ENCODE results near the gene WNK2.

The WNK2 gene

GRCh38 chr9:93254806-93255493, 71.0 kb downstream of the WNK2 start:
- H3K27me3 ChIP-seq (replicated peaks; ENCODE audit: control insufficient read depth, insufficient read depth, low read length, poor library complexity, severe bottlenecking), result no peaks in the 10 kb centered on the region
- no peaks in the 10 kb centered on the region for H3K36me3 ChIP-seq (ENCODE audit: control insufficient read depth, insufficient read depth, low read length)
- no peaks in the 10 kb centered on the region for H3K9me3 ChIP-seq (ENCODE audit: control insufficient read depth, low read length)
- no peak overlapping the region for H3K4me3 ChIP-seq (ENCODE audit: insufficient read depth, low read depth, low read length, poor library complexity, severe bottlenecking)
- DNase-seq, result no peak
- no peaks in the 10 kb centered on the region for H3K4me1 ChIP-seq (ENCODE audit: control insufficient read depth, insufficient read depth, low read length, poor library complexity, severe bottlenecking)
- H3K27ac ChIP-seq (ENCODE audit: insufficient read depth, low read length, poor library complexity, severe bottlenecking), result no peak overlapping the region

GRCh38 chr9:93255494-93255867, 71.5 kb downstream of the WNK2 start:
- Histone ChIP-seq H3K4me1 (ENCODE audit: control insufficient read depth, insufficient read depth, low read length, poor library complexity, severe bottlenecking) (no peaks in the 10 kb centered on the region), H3K27me3 (replicated peaks; ENCODE audit: control insufficient read depth, insufficient read depth, low read length, poor library complexity, severe bottlenecking) (no peaks in the 10 kb centered on the region), H3K4me3 (ENCODE audit: insufficient read depth, low read depth, low read length, poor library complexity, severe bottlenecking) (no peak overlapping the region), H3K36me3 (ENCODE audit: control insufficient read depth, insufficient read depth, low read length) (no peaks in the 10 kb centered on the region), H3K9me3 (ENCODE audit: control insufficient read depth, low read length) (no peaks in the 10 kb centered on the region), H3K27ac (ENCODE audit: insufficient read depth, low read length, poor library complexity, severe bottlenecking) (no peak overlapping the region)
- DNase-seq, result no peak

DNA sequence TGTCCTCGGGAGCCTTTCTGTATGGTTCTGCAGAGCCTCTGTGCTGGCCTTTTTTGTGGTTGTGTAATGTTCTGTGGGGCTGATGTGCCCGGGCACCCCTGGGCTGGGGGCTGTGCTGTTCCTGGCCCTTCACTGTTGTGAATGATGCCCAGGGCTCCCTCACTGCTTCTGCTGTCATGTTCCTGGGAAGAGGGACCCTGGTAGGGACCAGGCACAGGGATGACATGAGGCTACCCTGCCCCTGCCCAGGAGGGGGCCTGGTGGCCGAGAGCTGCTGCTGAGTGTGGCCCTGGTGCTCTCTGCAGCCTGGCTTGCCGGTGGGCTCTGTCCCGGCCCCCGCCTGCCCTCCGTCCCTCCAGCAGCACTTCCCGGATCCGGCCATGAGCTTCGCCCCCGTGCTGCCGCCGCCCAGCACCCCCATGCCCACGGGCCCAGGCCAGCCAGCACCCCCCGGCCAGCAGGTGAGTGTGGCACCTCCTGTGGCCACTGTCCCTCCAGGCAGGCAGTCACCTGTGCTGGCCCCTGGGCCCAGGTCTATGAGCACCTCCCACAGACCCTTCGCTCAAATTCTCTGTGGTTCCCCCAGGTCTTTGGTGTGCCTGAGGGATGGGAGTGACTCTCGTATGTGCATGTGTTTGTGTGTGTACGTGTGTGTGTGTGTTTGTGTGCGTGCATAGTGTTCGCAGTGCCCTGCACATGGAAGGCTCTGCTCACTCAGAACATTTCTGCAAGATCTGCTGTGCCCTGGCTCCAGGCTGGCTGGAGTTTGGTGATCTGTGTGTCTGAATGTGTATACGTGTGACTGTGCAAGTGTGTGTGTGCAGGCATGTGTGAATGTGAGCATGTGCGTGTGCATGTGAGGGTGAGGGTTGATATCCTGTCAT, 72.3 kb downstream of the WNK2 start:
- DNase-seq, result no peak
- Histone ChIP-seq H3K9me3 (ENCODE audit: control insufficient read depth, low read length) (no peaks in the 10 kb centered on the region), H3K27ac (ENCODE audit: insufficient read depth, low read length, poor library complexity, severe bottlenecking) (no peak overlapping the region), H3K4me3 (ENCODE audit: insufficient read depth, low read depth, low read length, poor library complexity, severe bottlenecking) (no peak overlapping the region), H3K36me3 (ENCODE audit: control insufficient read depth, insufficient read depth, low read length) (no peaks in the 10 kb centered on the region), H3K27me3 (replicated peaks; ENCODE audit: control insufficient read depth, insufficient read depth, low read length, poor library complexity, severe bottlenecking) (no peaks in the 10 kb centered on the region), H3K4me1 (ENCODE audit: control insufficient read depth, insufficient read depth, low read length, poor library complexity, severe bottlenecking) (no peaks in the 10 kb centered on the region)

DNA sequence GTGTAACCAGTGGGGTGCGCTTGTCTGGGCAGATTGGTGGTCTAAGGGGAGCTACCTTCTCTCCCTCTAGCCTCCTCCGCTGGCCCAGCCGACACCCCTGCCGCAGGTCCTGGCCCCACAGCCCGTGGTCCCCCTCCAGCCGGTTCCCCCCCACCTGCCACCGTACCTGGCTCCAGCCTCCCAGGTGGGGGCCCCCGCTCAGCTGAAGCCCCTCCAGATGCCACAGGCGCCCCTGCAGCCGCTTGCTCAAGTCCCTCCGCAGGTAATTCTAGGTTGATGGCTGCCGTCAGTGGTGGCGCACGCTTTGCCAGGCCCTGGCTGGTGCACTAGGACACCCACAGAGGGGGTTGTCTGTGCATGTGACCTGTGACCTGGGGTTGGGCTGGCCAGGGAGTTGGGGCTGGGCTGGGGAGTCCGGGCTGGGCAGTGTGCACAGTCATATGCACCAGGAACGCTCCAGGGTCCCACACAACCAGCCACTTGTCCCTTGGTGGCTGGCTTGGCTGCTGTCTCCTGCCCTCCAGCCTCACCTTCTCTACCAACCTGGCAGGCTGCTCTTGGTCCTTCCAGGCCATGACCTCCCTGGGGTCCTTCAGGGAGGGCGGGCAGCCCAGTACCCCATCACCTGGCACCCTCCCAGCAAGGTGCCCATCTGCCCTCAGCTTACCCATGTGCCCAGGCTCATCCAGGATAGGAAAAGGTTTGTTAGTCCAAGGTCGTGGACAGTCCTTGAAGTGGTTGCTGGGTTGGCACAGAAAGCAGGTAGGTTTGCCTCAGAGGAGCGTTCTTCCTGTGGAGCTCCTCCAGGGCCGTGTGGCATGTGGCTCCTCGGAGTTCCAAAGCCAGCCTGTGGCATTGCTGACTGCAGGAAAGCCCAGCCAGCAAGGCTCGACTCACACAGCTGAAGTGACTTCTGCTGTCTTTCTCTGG, 73.2 kb downstream of the WNK2 start:
- Histone ChIP-seq H3K4me3 (ENCODE audit: insufficient read depth, low read depth, low read length, poor library complexity, severe bottlenecking) (no peak overlapping the region), H3K27ac (ENCODE audit: insufficient read depth, low read length, poor library complexity, severe bottlenecking) (no peak overlapping the region), H3K27me3 (replicated peaks; ENCODE audit: control insufficient read depth, insufficient read depth, low read length, poor library complexity, severe bottlenecking) (no peaks in the 10 kb centered on the region), H3K4me1 (ENCODE audit: control insufficient read depth, insufficient read depth, low read length, poor library complexity, severe bottlenecking) (no peaks in the 10 kb centered on the region), H3K36me3 (ENCODE audit: control insufficient read depth, insufficient read depth, low read length) (no peaks in the 10 kb centered on the region), H3K9me3 (ENCODE audit: control insufficient read depth, low read length) (no peaks in the 10 kb centered on the region)
- no peak for DNase-seq

GRCh38 chr9:93257808-93258331, 73.9 kb downstream of the WNK2 start:
- H3K27me3 ChIP-seq (replicated peaks; ENCODE audit: control insufficient read depth, insufficient read depth, low read length, poor library complexity, severe bottlenecking), result no peaks in the 10 kb centered on the region
- H3K27ac ChIP-seq (ENCODE audit: insufficient read depth, low read length, poor library complexity, severe bottlenecking), result no peak overlapping the region
- no peaks in the 10 kb centered on the region for H3K4me1 ChIP-seq (ENCODE audit: control insufficient read depth, insufficient read depth, low read length, poor library complexity, severe bottlenecking)
- DNase-seq, result no peak
- H3K4me3 ChIP-seq (ENCODE audit: insufficient read depth, low read depth, low read length, poor library complexity, severe bottlenecking), result no peak overlapping the region
- no peaks in the 10 kb centered on the region for H3K36me3 ChIP-seq (ENCODE audit: control insufficient read depth, insufficient read depth, low read length)
- H3K9me3 ChIP-seq (ENCODE audit: control insufficient read depth, low read length), result no peaks in the 10 kb centered on the region

DNA sequence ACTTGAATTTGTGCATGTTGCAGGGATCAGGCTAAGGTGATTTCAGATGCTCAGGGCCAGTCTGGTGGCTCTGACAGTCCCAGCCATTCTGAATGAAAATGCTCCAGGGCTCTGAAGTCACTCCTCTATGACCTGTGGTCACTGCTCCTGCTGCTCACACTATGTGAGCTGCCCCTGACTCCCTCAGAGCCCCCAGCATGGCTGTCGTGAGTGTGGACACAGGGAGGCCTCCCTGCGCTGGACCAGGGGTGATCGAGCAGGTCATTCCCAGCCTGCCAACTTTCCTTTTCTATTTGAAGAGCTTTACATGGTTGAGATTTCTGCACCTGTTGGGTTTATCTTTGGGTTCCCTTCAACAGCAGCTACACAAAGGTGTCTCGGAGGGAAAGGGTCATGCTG, 74.5 kb downstream of the WNK2 start:
- H3K36me3 ChIP-seq (ENCODE audit: control insufficient read depth, insufficient read depth, low read length), result no peaks in the 10 kb centered on the region
- DNase-seq, result no peak

DNA sequence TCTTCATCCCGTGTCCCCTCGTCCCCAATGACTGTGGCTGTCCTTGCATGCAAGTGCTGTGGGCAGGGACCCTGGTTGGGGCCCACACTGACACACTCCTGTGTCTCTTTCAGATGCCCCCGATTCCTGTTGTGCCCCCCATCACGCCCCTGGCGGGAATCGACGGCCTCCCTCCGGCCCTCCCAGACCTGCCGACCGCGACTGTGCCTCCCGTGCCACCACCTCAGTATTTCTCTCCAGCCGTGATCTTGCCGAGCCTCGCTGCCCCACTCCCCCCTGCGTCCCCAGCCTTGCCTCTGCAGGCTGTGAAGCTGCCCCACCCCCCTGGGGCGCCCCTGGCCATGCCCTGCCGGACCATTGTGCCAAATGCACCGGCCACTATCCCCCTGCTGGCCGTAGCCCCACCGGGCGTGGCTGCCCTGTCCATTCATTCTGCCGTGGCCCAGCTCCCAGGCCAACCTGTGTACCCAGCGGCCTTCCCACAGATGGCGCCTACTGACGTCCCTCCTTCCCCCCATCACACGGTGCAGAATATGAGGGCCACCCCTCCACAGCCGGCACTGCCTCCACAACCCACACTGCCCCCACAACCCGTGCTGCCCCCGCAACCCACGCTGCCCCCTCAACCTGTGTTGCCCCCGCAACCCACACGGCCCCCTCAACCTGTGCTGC, 75.0 kb downstream of the WNK2 start:
- no peaks in the 10 kb centered on the region for H3K36me3 ChIP-seq (ENCODE audit: control insufficient read depth, insufficient read depth, low read length)
- H3K9me3 ChIP-seq (ENCODE audit: control insufficient read depth, low read length), result no peaks in the 10 kb centered on the region
- H3K27me3 ChIP-seq (replicated peaks; ENCODE audit: control insufficient read depth, insufficient read depth, low read length, poor library complexity, severe bottlenecking), result no peaks in the 10 kb centered on the region
- H3K4me1 ChIP-seq (ENCODE audit: control insufficient read depth, insufficient read depth, low read length, poor library complexity, severe bottlenecking), result no peaks in the 10 kb centered on the region
- no peak overlapping the region for H3K4me3 ChIP-seq (ENCODE audit: insufficient read depth, low read depth, low read length, poor library complexity, severe bottlenecking)
- DNase-seq, result no peak
- no peak overlapping the region for H3K27ac ChIP-seq (ENCODE audit: insufficient read depth, low read length, poor library complexity, severe bottlenecking)

More for the DNA sequence above, 74.5 kb downstream of the WNK2 start:
- Histone ChIP-seq H3K9me3 (ENCODE audit: control insufficient read depth, low read length) (no peaks in the 10 kb centered on the region), H3K27ac (ENCODE audit: insufficient read depth, low read length, poor library complexity, severe bottlenecking) (no peak overlapping the region), H3K27me3 (replicated peaks; ENCODE audit: control insufficient read depth, insufficient read depth, low read length, poor library complexity, severe bottlenecking) (no peaks in the 10 kb centered on the region), H3K4me1 (ENCODE audit: control insufficient read depth, insufficient read depth, low read length, poor library complexity, severe bottlenecking) (no peaks in the 10 kb centered on the region), H3K4me3 (ENCODE audit: insufficient read depth, low read depth, low read length, poor library complexity, severe bottlenecking) (no peak overlapping the region)

DNA sequence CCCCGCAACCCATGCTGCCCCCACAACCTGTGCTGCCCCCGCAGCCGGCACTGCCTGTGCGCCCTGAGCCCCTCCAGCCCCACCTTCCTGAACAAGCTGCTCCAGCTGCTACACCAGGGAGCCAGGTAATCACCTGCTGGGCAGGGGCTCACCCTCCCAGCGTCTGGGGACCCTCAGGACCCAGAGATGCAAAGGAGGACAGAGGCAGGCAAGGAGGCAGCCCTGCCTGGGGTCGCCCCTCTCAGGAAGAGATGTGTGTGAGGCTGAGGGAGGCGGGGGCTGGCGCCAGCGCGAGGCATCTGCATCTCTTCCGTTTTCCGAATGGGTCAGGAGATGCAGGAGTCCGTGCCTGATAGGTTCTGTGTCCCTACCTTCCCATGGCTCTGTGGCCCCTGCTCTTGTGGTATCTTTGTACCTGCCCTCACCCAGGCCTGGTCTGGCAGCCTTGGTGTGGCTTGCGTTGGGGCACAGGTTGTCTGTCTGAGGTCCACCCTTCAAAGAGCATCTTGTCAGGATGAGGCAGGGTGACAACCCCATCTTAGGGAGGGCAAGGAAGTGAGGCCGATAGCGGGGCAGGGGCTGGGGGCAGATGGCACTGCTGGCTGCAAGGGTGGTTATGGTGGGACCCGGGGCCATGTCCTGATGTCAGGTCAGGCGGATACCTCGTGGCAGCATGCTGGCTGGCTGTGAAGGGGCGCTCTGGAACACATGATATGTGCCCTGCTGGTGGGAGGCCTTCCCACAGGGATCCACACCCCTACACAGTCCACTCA, 75.7 kb downstream of the WNK2 start:
- Histone ChIP-seq H3K27me3 (replicated peaks; ENCODE audit: control insufficient read depth, insufficient read depth, low read length, poor library complexity, severe bottlenecking) (no peaks in the 10 kb centered on the region), H3K4me3 (ENCODE audit: insufficient read depth, low read depth, low read length, poor library complexity, severe bottlenecking) (no peak overlapping the region), H3K27ac (ENCODE audit: insufficient read depth, low read length, poor library complexity, severe bottlenecking) (no peak overlapping the region), H3K9me3 (ENCODE audit: control insufficient read depth, low read length) (no peaks in the 10 kb centered on the region), H3K36me3 (ENCODE audit: control insufficient read depth, insufficient read depth, low read length) (no peaks in the 10 kb centered on the region), H3K4me1 (ENCODE audit: control insufficient read depth, insufficient read depth, low read length, poor library complexity, severe bottlenecking) (no peaks in the 10 kb centered on the region)
- no peak for DNase-seq

Measured in effector memory CD4-positive, alpha-beta T cell (primary cell).